KBM-7 (cell line): Measurements from ENCODE around the gene INTS14.
A peak's percentile ranks its signal among the peaks of the same experiment; 100 is the strongest.
"Not testable (repeated sequence)": the region's sequence is repeated elsewhere in the genome, so short reads cannot be mapped to it uniquely, and the experiment has no call there.

Experiments used
- DNase-seq: peaks from one replicate; pipeline ENCODE4 v3.0.0-alpha.2; 2015
- in situ Hi-C: fragments of 300-500 bp; cut with MboI; formaldehyde crosslinking; loops from 2 replicates; pipeline ENCODE4 v1.14.3; 2020; ENCODE audit warnings: low sequenced_read_pairs, low pct_unique_long_range_greater_than_20kb, mixed read lengths

INTS14 gene

DNA sequence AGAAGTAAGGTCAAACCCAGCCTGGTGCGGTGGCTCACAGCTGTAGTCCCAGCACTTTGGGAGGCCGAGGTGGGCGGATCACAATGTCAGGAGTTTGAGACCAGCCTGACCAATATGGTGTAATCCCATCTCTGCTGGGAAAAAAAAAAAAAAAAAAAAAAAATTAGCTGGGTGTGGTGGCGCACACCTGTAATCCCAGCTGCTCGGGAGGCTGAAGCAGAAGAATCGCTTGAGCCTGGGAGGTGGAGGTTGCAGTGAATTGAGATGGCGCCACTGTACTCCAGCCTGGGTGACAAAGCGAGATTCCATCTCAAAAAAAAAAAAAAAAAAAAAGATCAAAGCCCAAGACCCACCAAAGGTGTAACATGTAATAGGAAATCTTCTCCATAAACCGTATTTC, 61.6 kb downstream of the INTS14 start:
- in situ Hi-C loops, DNase-seq: not testable (repeated sequence)

DNA sequence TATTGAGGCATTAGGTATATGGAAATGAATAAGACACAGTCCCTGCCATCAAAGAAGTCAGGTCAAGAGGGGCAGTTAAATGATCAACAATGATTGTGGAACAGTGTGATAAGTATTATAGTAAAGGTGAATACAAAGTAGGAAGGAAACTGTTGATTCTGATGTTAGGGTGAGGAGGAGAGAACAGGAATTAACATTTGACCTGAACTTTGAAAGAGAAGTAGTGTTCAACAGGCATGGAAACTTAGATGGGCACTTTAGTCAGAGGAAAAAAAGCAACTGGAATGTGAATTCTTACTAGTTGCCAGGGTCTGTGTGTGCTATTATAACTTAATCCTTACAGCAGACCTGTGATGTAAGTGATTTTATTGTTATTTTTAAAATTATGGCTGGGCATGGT, 63.1 kb downstream of the INTS14 start:
- no peak for DNase-seq
- in situ Hi-C loops, result no loop called here

GRCh38 chr15:65541231-65541820, 69.6 kb downstream of the INTS14 start:
- no peak for DNase-seq
- in situ Hi-C loops, result no loop called here

DNA sequence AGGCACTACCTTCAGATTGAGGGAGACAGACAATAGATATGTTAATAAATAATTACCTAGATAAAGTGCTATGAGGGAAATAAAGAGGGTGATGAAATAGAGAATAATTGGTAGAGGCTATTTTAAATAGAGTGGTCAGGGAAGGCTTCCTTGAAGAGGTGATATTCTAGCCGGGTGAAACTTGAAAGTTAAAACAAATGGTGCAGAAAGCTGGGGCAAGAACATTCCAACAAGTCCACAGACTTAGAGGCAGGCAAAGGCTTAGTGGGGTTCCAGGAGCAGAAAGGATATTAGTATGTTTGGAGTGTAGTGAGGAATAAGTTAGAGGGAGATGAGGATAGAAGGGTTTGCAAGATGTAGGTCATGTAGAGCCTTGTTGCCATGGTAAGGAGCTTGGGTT, 70.6 kb downstream of the INTS14 start:
- in situ Hi-C loops, result no loop called here

GRCh38 chr15:65535192-65535591, 75.7 kb downstream of the INTS14 start:
- in situ Hi-C loops, result no loop called here
- DNase-seq, result no peak

More for the DNA sequence above, 70.6 kb downstream of the INTS14 start:
- no peak for DNase-seq

- in situ Hi-C loops, result no loop called here
- no peak for DNase-seq
Measured at GRCh38 chr15:65533057-65533756, 77.7 kb downstream of the INTS14 start.

DNA sequence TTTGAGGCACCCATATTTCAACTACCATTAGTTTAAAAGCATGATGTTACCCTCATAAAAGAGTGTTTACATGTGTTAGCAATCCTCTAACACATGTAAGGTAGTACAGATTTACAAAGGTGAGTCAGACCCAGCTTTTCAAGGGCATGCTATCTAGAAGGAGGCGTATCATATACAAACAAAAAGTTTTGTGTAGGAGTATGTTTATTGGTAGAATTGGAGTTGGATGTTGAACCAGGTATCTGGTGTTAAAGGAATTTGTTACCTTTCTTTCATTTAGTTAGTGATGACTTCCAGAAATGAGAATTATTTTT, 78.2 kb downstream of the INTS14 start:
- in situ Hi-C loops, result no loop called here
- no peak for DNase-seq

- peak; percentile 94 for DNase-seq
- in situ Hi-C loops, result no loop called here
Measured at GRCh38 chr15:65530318-65531111, 80.4 kb downstream of the INTS14 start, which contains the start of gene HACD3. Gene HACD3 (plus strand): TSS chr15:65530463. CDS start chr15:65530632, 169 bp downstream.

DNA sequence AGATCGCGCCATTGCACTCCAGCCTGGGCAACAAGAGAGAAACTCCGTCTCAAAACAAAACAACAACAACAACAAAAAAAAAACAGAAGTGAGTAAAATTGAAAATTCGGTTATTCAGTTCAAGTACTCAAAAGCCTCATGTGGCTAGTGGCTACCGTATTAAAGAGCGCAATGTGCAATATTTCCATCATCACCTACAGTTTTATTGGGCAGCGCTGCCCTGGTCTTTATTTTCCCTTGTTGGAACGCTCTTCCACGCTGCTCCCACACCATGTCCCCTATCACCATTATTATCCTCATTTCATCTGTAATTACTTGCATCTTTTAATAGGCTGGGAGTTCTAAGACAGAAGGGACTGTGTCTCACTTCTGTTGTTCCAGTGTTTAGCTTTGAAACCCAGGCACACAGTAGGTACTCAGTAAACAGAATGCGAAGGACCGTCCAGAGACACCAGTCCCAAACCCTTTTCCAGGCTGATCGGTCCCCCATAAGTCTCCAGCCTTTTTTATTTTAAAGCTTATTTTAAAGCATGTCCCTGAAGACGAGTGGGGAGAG, 81.1 kb downstream of the INTS14 start:
- DNase-seq, result no peak
- in situ Hi-C loops, result no loop called here
